NCI-H82 treated with DMSO at 0.1 percent for 48 hours (cell line): ENCODE results near the gene IER3.
A peak's percentile ranks its signal among the peaks of the same experiment; 100 is the strongest.

ENCODE experiments used
- DNase-seq: peaks from one replicate; lab custom pipeline; 2025; ENCODE audit not compliant: unreplicated experiment; lab: John Stamatoyannopoulos, UW

Gene IER3

DNA sequence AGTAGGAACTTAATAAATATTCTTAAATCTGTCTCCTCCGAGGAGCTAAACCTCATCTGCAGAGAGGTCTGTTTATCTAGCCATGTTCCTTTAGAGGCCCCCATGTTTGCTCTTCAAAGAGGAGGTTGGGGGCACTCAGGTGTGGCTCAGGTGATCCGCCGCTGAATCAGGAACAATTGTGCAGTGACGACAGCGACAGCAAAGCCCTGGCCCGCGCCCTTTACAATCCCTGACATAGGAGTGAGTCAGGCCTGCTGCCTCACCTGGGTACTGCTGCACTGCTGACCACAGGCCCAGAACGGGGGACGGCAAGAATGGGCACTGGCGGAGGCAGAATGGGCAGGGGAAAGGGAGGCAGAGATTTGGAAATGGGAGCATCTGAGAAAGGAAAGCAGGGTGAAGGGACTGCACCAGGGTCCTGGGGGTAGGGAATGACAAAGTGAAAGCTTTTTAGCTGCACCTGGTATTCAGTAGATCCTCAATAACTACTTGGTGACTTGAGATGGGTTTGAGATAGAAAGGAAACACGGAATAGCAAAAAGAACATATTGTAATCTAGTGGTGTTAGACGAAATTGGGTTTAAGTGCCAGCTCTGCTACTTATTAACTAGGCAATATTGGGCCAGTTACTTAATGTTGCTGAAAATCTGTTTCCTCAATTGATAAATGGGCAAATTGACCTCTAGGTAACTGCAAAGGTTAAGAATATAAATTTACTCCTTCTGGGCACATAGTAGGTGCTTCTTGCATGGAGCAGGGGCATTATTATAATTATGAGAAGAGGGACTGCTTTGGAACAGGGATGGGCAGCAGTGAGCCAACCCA is 5.4 kb upstream of the IER3 start:
- no peak for DNase-seq

DNA sequence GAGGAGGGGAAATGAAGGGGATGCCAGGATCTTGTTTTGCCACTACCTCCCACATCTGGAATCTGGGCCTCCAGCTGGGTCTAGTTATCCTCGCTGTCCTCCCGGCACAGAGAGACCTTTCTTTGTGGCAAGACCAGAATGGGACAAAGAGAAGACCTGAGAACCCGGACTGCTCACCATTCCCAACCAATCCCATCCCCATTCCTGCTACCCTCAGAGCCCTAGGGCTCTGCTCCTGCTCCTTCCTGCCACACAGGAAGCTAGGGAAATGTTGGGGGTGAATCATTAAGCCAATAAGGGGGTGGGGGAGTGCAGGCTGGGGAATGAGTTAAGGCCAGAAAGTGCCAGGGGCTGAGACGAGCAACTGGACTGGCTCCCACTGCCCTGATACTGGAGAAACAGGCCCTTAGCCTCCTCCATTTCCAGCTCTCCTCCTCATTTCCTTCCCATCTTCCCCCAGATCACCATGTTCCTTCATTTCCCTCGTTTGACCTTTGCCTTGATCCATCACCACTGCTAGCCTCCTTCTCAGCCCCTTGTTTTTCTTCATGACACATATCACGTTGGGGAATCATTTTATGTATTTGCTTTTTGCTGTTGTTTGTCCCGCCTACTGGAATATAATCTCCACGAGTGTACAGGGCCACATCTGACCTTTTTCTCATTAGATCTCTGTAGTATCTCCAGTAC is 4.6 kb upstream of the IER3 start:
- no peak for DNase-seq

DNA sequence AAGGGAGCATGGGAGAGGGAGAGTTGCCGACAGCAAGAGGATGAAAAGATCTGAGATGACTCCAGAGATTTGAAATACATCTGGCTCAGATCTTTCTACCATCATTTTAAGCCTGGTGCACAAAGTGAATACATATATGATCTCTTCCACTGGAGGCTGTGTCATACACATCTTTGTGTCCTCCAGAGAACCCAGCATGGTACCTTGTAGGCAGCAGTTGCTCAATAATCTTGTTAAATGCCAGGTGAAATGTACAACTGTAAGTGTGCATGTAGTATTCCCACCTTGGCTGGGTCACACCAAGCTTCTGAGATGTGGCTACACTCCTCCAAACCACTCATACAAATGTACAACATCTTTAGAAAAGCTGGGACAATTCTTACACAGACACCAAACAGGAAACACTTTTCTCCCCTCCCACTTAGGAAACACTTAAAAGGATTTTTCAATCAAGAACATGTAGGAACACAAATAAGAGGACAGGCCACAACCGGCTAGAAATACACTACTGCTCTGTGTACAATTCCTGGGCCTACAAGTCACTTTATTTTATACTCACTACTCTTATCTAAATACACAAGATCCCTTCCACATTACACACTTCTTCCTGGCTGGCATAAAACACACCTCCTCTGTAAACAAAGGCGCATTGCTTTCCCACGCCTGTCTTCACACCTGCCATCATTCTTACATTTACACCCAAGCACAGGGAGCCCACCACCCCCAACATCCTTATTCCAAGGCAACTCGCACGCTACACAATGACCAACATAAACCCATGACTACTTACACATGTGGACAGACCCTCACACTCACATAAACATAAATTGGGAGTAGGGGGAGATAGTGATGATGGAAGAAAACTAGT is 3.8 kb upstream of the IER3 start:
- DNase-seq: no peak

DNA sequence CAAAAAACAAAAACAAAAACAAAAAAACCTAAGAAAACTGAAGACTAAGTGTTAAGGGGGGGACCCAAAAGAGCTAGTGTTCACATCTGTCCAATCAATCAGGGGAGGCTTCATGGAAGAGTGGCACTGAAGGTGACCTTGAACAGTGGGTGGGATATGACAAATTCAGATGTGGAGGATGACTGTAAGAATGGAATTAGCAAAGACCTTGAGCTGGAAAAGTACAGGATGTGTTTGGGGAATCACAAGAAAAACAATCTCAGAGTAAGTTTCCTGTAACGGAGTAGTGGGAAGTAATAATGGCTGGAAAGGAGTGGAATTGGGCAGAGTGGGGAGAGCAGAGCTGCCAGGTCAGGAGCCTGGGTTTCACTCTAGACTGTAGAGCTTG is 2.9 kb upstream of the IER3 start:
- DNase-seq: no peak

DNA sequence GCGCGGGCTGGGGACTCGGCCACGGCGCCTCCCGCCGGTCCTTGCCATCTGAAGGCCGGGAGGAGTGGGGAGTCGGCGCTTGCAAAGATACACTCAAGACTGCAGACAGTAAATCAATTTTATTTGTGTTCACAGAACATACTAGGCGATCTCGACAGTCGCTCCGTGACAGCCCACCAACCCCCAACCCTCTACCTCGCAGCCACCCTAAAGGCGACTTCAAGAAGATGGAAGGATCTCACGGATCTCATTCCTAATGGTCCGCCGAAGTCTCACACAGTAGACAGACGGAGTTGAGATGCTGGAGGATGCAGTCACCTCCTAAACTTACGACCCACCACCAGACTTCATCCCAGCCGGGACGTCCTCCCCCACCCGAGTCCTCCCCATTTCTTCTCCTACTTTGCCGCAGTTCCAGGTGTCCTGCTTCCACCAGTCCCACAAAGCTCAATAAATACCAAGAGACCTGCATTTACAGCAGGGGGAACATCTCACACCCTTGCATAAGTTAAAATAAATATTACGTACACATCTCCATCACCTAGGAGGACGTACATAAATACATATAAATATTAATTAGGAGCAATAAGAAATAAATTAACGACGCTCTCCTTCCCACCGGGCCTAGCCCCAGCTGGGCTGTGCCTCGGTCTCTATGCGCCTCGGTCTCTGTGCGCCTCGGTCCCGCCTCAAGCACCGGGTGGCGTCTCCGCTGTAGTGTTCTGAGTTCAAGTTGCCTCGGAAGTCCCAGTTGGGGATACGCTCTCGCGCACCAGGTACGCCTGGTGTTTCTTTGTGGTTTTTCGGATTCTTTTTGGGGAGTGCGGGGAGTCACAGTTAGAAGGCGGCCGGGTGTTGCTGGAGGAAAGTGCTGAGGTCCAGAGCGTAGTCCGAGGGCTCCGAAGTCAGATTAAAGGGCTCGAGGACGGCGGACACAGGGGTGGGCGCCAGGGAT is 971 bp downstream of the IER3 start:
- no peak for DNase-seq

DNA sequence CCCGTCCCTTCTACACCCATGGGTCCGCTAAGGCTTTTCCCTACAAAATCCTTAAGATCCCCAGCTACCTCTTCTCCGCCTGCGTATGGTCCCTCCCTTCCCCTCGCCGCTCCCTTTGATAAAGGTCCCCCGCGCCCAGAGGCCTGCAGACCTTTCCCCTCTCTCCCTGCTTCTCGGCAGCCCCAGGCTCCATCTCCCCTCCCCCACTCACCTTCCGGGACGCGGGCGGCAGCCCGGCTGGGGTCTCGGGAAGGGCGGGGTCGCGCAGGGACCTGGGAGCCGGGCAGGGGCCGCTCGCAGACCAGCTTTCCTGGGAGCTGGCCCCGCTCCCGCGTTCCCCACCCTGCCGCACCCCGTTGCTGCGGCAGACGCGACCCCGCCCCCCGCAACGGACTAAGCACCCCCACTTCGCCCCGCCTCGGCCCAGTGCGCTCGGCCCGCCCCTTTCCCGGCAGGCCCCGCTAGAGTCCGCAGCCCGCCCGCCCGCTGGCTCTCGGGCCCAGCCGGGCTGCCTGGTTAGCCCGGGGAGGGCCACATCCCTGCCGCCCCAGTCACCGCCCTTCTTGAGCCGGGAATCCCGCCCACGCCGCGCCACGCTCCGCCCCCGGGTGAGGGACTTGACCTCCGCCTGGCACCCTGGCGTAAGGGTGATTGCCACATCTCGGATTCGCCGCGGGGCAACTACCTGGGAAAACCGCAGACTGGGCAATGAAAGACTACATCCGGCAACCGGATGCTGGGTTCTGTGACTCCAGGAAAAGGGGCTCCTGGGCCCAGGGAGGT is 1.8 kb downstream of the IER3 start, which contains the start of gene FLOT1:
Gene FLOT1 (minus strand): TSS at position 372 of the 783 bp plus-strand sequence. CDS start 498 bp downstream, outside the sequence.
- DNase-seq: peak; percentile 69

DNA sequence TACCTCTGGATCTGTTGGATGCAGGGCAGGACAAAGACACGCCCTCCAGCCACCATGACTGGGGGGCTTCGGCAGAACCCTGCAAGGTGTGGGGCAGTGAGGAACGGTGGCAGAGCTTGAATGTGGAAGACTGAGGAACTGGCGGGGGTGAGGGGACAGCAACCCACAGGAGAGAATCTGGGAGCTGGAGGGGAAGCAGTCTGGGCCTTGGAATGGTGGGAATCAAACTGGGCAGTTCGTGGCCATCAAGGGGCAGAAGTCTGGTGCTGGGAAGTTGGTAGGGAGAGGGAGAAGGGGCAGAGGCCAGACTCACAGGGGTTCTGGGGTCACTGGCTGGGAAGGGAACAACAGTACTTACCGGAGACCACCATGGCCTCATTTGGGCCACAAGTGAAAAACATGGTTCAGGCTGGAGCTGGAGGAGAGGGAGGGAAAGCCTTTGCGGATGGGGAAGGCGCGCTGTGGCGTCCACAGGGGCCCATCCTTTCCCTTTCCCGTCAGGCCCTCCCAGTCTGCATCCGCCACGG is 2.5 kb downstream of the IER3 start:
- no peak for DNase-seq

DNA sequence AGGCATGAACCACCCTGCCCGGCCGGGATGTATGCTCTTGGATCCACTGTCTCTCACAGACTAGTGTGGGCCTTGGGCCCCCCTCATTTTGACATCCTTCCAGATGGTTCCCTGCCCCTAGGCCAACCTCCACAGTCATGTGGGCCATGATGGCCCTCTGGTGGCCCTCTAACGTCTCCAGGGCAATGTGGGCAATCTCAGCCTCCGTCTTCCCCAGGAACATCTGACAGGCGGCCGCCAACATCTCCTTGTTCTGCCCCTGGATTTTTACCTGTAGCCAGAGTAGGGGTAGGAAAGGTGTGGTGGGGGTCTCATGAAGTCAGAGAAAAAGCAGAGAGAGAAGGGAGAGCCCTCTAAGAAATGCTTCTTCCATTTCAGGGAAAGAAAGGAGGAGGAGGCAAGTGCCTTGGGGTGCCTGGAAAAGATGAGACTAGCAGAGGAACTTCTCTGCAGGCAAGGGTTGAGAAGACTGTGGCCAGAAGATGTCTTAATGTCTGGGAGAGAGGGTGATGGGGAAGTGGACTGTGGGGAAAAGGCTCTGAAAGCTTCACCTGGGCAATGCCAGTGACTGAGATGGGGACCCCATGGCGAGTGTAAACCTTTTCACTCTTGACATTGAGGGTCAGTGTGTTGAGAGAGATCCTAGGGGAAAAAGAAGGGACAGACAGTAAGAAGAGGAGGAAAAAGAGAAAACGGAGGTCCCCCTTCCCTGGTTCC is 3.1 kb downstream of the IER3 start:
- DNase-seq: no peak

DNA sequence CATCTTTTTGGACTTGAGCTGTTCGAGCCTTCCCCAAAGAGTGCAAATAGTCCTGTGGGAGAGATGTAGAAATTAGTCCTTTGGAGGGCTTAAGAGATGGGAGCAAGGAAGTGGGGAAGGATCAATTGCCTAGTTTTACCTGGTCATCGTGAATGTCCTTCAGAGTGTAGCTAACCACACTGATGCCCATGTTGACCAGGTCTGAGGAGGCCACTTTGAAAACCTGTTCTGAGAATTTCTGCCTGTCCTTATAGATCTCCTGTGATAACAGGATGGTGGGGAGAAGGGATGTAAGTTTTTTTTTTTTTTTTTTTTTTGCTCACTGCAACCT is 3.8 kb downstream of the IER3 start:
- no peak for DNase-seq

DNA sequence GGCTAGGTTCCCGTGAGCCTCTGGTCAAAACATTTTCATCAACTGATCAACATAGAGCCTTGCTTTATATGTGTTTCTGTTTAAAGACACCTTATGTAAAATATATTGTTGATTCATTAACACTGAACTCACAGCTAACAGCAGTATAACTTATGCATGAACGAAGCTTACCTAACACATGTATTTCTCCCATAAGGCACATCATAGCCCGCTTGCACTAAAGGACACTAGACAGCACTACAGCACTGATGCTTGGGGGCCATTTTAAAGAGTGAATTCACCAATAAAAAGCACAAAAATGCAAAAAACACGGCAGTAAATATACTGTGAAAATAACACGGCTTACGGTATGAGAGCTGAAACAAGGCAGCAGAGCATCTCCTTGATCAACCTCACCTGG is 5.8 kb downstream of the IER3 start:
- DNase-seq: no peak

DNA sequence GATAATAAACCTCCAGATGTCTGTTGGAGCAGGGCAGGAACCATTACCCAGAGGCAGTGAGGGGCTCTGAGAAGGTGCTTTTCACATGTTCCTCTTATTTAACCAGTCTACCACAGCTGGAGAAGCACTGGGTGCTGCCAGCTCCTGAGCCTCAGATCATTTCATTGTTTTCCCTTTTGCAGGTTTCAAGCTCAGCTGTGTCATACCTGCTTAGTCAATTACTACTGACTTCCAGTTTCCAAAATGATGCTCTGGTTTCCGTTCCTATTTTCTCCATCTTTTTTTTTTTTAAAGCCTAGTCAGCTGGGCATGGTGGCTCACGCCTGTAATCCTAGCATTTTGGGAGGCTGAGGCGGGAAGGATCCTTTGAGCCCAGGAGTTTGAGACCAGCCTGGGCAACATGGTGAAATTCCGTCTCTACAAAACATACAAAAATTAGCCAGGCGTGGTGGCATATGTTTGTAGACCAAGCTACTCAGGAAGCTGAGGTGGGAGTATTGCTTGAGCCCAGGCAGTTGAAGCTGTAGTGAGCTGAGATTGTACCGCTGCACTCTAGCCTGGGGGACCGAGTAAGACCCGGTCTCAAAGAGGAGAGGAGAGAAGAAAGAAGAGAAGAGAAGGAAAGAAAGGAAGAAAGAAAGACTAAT is 8.6 kb downstream of the IER3 start:
- DNase-seq: no peak

DNA sequence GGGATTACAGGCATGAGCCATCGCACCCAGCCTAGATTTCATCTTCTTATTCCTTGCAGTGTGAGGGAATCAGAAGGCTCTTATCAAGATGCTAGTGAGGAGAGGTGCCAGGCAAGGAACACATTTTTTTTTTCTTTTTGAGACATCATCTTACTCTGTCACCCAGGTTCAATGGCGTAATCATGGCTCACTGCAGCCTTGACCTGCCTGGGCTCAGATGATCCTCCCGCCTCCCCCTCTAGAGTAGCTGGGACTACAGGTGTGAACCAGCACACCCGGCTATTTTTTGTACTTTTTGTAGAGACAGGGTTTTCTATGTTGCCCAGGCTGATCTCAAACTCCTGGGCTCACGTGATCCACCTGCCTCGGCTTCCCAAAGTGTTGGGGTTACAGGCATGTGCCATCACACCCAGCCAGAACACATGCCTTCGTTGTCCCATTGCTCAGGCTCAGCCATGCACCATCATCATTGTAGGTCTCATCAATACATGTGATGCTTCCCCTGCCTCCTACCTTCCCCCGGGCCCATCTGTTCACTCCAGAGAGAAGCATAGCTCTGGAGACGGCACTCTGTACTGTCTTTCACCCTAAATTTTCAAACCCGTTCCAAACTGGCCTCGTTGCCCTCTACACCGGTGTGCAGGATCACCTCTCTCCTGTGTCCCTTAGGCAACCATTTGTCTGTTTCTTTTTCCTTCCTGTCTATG is 12.0 kb downstream of the IER3 start:
- no peak for DNase-seq

DNA sequence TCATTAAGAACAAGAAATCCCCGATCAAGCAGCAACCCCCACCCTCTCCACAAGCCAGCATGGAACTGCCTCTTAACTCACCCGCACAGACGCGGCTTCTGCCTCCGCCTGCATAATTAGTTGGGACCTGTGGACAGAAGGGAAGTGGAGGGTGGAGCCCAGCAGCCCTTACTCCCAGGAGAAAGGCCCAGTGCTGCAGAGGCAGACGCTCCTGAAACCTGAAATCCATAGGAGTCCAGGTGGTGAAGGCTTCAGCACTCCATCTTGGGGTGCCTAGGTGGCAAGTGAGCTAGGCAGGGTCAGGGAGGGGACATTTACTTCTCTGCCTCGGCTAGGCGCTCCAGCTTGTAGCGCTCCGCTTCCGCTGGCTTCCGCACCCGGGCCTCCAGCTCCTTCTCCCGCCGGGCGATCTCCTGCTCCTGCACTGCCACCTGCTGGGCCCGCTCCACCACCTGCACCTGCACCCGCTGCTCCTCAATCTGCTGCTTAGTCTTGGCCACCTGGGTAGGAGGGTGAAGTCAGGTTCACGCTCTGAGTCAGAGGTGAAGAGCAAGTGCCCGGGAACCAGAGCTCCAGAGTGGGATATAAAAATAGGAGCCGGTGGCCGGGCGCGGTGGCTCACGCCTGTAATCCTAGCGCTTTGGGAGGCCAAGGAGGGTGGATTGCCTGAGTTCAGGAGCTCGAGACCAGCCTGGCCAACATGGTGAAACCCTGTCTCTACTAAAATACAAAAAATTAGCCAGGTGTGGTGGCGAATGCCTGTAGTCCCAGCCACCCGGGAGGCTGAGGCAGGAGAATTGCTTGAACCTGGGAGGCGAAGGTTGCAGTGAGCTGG is 13.5 kb downstream of the IER3 start:
- DNase-seq: peak; percentile 76

DNA sequence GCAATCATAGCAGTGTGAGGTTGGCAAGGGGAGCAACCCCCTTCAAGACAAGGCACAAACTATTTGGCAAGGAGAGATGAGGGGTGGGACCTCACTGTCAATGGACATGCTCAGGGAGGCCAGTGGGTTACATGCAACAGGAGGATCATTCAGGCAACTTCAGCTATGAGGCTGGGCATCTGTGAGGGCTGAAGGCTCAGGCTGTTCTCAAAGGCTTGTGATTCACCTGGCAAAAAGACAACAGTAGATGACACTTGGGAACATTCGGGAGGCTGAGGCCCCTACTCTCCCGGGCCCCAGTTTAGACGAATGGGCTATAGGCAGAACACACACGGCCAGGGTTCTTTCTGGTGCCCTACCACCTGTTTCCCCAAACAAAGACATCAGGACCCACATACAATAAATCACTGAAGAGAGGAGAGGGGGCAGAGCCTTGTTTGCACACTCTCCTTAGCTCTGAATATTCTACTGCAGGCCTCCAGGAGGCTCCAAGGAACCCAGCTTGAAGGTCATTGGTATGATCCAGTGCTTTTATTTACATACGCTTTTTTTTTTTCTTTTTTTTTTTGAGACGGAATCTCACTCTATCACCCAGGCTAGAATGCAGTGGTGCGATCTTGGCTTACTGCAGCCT is 16.3 kb downstream of the IER3 start:
- no peak for DNase-seq

DNA sequence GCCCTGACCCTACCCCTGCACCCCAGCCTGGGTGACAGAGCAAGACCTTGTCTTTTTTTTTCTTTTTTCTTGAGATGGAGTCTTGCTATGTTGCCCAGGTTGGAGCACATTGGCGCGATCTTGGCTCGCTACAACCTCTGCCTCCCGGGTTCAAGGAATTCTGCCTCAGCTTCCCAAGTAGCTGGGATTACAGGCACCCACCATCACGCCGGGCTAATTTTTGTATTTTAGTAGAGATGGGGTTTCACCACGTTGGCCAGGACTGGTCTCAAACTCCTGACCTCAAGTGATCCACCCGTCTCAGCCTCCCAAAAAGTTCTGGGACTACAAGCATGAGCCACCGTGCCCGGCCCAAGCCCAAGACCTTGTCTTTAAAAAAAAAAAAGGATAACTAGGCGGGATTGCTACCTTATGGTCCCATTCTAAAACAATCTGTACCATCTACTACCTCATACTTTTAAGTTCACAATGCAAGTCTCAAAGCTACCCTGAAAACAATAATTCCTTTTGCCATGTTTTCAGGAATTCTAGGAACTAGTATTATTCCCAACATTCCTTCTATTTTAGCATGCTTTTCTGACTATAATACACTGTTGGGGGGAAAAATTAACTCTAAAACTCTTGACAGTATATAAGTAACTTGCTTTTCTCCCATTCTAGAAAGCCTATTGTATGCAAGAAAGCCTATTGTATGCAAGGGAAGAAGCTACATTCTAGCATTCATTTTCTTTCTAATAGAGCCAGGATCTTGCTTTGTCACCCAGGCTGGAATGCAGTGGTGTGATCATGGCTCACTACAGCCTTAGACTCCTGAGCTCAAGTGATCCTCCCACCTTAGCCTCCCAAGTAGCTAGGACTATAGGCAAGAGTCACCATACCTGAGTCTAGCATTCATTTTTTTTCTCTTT is 17.6 kb downstream of the IER3 start:
- no peak for DNase-seq
